BLaER1 treated with 17β-estradiol and CSF1 and Interleukin-3, amounts not matched to agents 10 nM and 100 nM (cell line): ENCODE data around the gene MRPS24.

ENCODE experiments used
- H3K27ac ChIP-seq, 11 experiments: shearing (Covaris generic); formaldehyde crosslinking; 2 replicates each; pipeline ENCODE4 v1.8.1; 2022
- H3K27me3 ChIP-seq, 11 experiments: shearing (Covaris generic); formaldehyde crosslinking; 2 replicates each; pipeline ENCODE4 v1.8.1; 2022
- H3K36me3 ChIP-seq, 11 experiments: shearing (Covaris generic); formaldehyde crosslinking; 2 replicates each; pipeline ENCODE4 v1.8.1; 2022
- H3K4me1 ChIP-seq, 10 experiments: shearing (Covaris generic); formaldehyde crosslinking; 2 replicates each; pipeline ENCODE4 v1.8.1; 2022
- H3K4me2 ChIP-seq, 11 experiments: shearing (Covaris generic); formaldehyde crosslinking; 2 replicates each; pipeline ENCODE4 v1.8.1; 2022
- H3K4me3 ChIP-seq, 10 experiments: shearing (Covaris generic); formaldehyde crosslinking; 2 replicates each; pipeline ENCODE4 v1.8.1; 2022
- H3K9ac ChIP-seq, 11 experiments: shearing (Covaris generic); formaldehyde crosslinking; 2 replicates each; pipeline ENCODE4 v1.8.1; 2022
- H3K9me3 ChIP-seq, 11 experiments: shearing (Covaris generic); formaldehyde crosslinking; replicated peaks in 1 of 11; 2 replicates each; pipeline ENCODE4 v1.8.1; 2022
- H4K20me1 ChIP-seq, 11 experiments: shearing (Covaris generic); formaldehyde crosslinking; 2 replicates each; pipeline ENCODE4 v1.8.1; 2022
- Cebpa-rat ChIP-seq, 11 experiments: shearing (Covaris generic); IDR thresholded peaks; 2 replicates each; pipeline ENCODE4 v1.8.1; 2022

Gene MRPS24

GRCh38 chr7:43880596-43880995 lies 11.3 kb upstream of the MRPS24 start:
- Histone ChIP-seq H3K4me1 (peaks cover 23 to 37% (median 32%) of the 10 kb centered on the region in 10 experiments), H3K9me3 (no peaks in the 10 kb centered on the region), H3K4me3 (no peak overlapping the region), H4K20me1 (peaks cover 0 to 75% (median 62%) of the 10 kb centered on the region in 11 experiments; a peak in 21 of 22 replicates), H3K27me3 (peaks cover 0 to 27% (median 11%) of the 10 kb centered on the region in 11 experiments; a peak in 8 of 22 replicates), H3K4me2 (no peak overlapping the region), H3K9ac (no peak overlapping the region), H3K27ac (no peak overlapping the region), H3K36me3 (peaks cover 67 to 92% (median 80%) of the 10 kb centered on the region in 11 experiments)
- TF ChIP-seq Cebpa-rat (IDR thresholded peaks at IDR 0.05): no peak

- H3K36me3 ChIP-seq: peaks cover 61 to 92% (median 79%) of the 10 kb centered on the region in 11 experiments
Observed at GRCh38 chr7:43879477-43879876, 10.2 kb upstream of the MRPS24 start.

GRCh38 chr7:43878867-43879266 lies 9.6 kb upstream of the MRPS24 start:
- no peak overlapping the region for H3K4me3 ChIP-seq
- H3K9ac ChIP-seq: no peak overlapping the region; a peak in 1 of 22 replicates
- TF ChIP-seq Cebpa-rat (IDR thresholded peaks at IDR 0.05): no peak
- peaks cover 0 to 82% (median 69%) of the 10 kb centered on the region in 11 experiments; a peak in 21 of 22 replicates for H4K20me1 ChIP-seq
- H3K36me3 ChIP-seq: peaks cover 55 to 92% (median 79%) of the 10 kb centered on the region in 11 experiments
- peaks cover 0 to 34% (median 11%) of the 10 kb centered on the region in 11 experiments; a peak in 8 of 22 replicates for H3K27me3 ChIP-seq
- H3K4me1 ChIP-seq: peaks cover 30 to 48% (median 40%) of the 10 kb centered on the region in 10 experiments
- H3K27ac ChIP-seq: no peak overlapping the region
- peaks cover 0 to 6% (median 0%) of the 10 kb centered on the region in 11 experiments; a peak in 2 of 22 replicates for H3K9me3 ChIP-seq
- H3K4me2 ChIP-seq: peak overlapping the region in 4 of 11 experiments; percentile 8 to 98 (median 92); a peak in 5 of 22 replicates

More at GRCh38 chr7:43879477-43879876, 10.2 kb upstream of the MRPS24 start:
- H3K9me3 ChIP-seq: no peaks in the 10 kb centered on the region
- H3K4me1 ChIP-seq: peaks cover 30 to 48% (median 40%) of the 10 kb centered on the region in 10 experiments
- H3K9ac ChIP-seq: no peak overlapping the region
- peaks cover 0 to 84% (median 69%) of the 10 kb centered on the region in 11 experiments; a peak in 21 of 22 replicates for H4K20me1 ChIP-seq
- H3K4me3 ChIP-seq: no peak overlapping the region
- H3K4me2 ChIP-seq: no peak overlapping the region
- H3K27me3 ChIP-seq: peaks cover 0 to 31% (median 11%) of the 10 kb centered on the region in 11 experiments; a peak in 8 of 22 replicates
- no peak for TF ChIP-seq Cebpa-rat (IDR thresholded peaks at IDR 0.05)
- no peak overlapping the region for H3K27ac ChIP-seq

- Histone ChIP-seq H3K9me3 (peaks cover 0 to 7% (median 0%) of the 10 kb centered on the region in 11 experiments; a peak in 2 of 22 replicates), H3K36me3 (peaks cover 50 to 89% (median 75%) of the 10 kb centered on the region in 11 experiments), H4K20me1 (peaks cover 0 to 86% (median 69%) of the 10 kb centered on the region in 11 experiments; a peak in 21 of 22 replicates), H3K4me3 (no peak overlapping the region), H3K4me1 (peaks cover 30 to 49% (median 41%) of the 10 kb centered on the region in 10 experiments), H3K27ac (no peak overlapping the region), H3K9ac (peak overlapping the region in 3 of 11 experiments; percentile 36 to 63 (median 50); a peak in 3 of 22 replicates), H3K4me2 (peak overlapping the region; percentile 65 to 98 (median 90); a peak in 20 of 22 replicates), H3K27me3 (peaks cover 0 to 36% (median 11%) of the 10 kb centered on the region in 11 experiments; a peak in 8 of 22 replicates)
- TF ChIP-seq Cebpa-rat (IDR thresholded peaks at IDR 0.05): no peak
Observed at GRCh38 chr7:43877968-43878864, 8.9 kb upstream of the MRPS24 start.

GRCh38 chr7:43876976-43877745 lies 7.8 kb upstream of the MRPS24 start:
- H3K4me1 ChIP-seq: peaks cover 40 to 59% (median 51%) of the 10 kb centered on the region in 10 experiments
- peaks cover 0 to 7% (median 0%) of the 10 kb centered on the region in 11 experiments; a peak in 2 of 22 replicates for H3K9me3 ChIP-seq
- peak overlapping the region; percentile 65 to 98 (median 90) for H3K4me2 ChIP-seq
- H3K9ac ChIP-seq: peak overlapping the region in 7 of 11 experiments; percentile 7 to 63 (median 22); a peak in 11 of 22 replicates
- peaks cover 0 to 90% (median 69%) of the 10 kb centered on the region in 11 experiments; a peak in 21 of 22 replicates for H4K20me1 ChIP-seq
- H3K4me3 ChIP-seq: peak overlapping the region in 4 of 10 experiments; percentile 21 to 44 (median 26); a peak in 4 of 20 replicates
- H3K36me3 ChIP-seq: peaks cover 47 to 81% (median 71%) of the 10 kb centered on the region in 11 experiments
- H3K27ac ChIP-seq: peak overlapping the region in 6 of 11 experiments; percentile 4 to 54 (median 23); a peak in 8 of 22 replicates
- peaks cover 0 to 36% (median 11%) of the 10 kb centered on the region in 11 experiments; a peak in 8 of 22 replicates for H3K27me3 ChIP-seq
- TF ChIP-seq Cebpa-rat (IDR thresholded peaks at IDR 0.05): no peak

- Histone ChIP-seq H3K4me3 (peak overlapping the region in 4 of 10 experiments; percentile 21 to 44 (median 26); a peak in 5 of 20 replicates), H3K27me3 (peaks cover 0 to 37% (median 11%) of the 10 kb centered on the region in 11 experiments; a peak in 8 of 22 replicates), H3K36me3 (peaks cover 38 to 72% (median 62%) of the 10 kb centered on the region in 11 experiments), H3K4me2 (peak overlapping the region; percentile 65 to 98 (median 90)), H3K27ac (peak overlapping the region in 8 of 11 experiments; percentile 1 to 54 (median 21); a peak in 12 of 22 replicates), H3K9ac (peak overlapping the region in 7 of 11 experiments; percentile 7 to 63 (median 27); a peak in 10 of 22 replicates), H4K20me1 (peaks cover 0 to 83% (median 65%) of the 10 kb centered on the region in 11 experiments; a peak in 21 of 22 replicates), H3K9me3 (peaks cover 0 to 9% (median under 1%) of the 10 kb centered on the region in 11 experiments; a peak in 9 of 22 replicates), H3K4me1 (peaks cover 41 to 64% (median 53%) of the 10 kb centered on the region in 10 experiments)
- no peak for TF ChIP-seq Cebpa-rat (IDR thresholded peaks at IDR 0.05)
Observed at GRCh38 chr7:43876241-43876640, 6.9 kb upstream of the MRPS24 start.

GRCh38 chr7:43873300-43873699 lies 4.0 kb upstream of the MRPS24 start:
- peaks cover 0 to 53% (median 37%) of the 10 kb centered on the region in 11 experiments; a peak in 21 of 22 replicates for H4K20me1 ChIP-seq
- H3K4me3 ChIP-seq: no peak overlapping the region
- peaks cover 0 to 19% (median 6%) of the 10 kb centered on the region in 11 experiments; a peak in 10 of 22 replicates for H3K9me3 ChIP-seq
- no peak overlapping the region for H3K9ac ChIP-seq
- H3K4me1 ChIP-seq: peaks cover 56 to 73% (median 68%) of the 10 kb centered on the region in 10 experiments
- H3K36me3 ChIP-seq: peaks cover 9 to 42% (median 33%) of the 10 kb centered on the region in 11 experiments
- TF ChIP-seq Cebpa-rat (IDR thresholded peaks at IDR 0.05): no peak
- H3K27ac ChIP-seq: no peak overlapping the region
- H3K4me2 ChIP-seq: peak overlapping the region; percentile 18 to 48 (median 32); a peak in 16 of 22 replicates
- H3K27me3 ChIP-seq: peaks cover 0 to 21% (median 3%) of the 10 kb centered on the region in 11 experiments; a peak in 8 of 22 replicates
